Endothelial cell of hepatic sinusoid (primary cell): Measurements from ENCODE around the gene EFNB3.

ENCODE experiments used
- in situ Hi-C: cut with HindIII; loops from 2 replicates; pipeline ENCODE4 v1.10.0; 2017; ENCODE audit warnings: low sequenced_read_pairs

Gene EFNB3

DNA sequence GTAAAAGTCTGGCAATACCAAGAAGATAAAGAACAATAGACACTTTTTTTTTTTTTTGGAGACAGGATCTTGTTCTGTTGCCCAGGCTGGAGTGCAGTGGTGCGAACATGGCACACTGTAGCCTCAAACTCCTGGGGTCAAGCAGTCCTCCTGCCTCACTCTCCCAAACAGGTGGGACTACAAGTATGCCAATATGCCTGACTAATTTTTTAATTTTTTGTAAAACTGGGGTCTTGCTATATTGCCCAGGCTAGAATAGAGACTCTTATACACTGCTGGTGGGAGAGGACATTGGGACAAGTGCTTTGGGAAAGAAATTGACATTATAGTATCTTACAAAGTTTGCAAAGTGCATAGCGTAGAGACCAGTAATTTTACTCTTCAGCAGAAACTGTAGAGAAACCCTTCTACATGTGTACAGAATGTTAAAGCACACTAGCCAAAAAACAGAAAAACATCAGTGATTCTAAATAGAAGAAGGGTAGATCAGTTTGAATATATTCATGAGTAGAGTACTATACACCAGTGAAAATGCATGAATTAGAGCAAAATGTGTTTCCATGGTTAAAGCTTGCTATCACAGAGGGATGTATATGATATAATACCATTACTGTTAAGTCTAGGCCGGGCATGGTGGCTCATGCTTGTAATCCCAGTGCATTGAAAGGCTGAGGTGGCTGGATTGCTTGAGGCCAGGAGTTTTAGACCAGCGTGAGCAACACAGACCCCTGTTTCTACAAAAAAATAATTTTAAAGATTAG is 7.0 kb upstream of the EFNB3 start:
- in situ Hi-C loops: no loop called here

DNA sequence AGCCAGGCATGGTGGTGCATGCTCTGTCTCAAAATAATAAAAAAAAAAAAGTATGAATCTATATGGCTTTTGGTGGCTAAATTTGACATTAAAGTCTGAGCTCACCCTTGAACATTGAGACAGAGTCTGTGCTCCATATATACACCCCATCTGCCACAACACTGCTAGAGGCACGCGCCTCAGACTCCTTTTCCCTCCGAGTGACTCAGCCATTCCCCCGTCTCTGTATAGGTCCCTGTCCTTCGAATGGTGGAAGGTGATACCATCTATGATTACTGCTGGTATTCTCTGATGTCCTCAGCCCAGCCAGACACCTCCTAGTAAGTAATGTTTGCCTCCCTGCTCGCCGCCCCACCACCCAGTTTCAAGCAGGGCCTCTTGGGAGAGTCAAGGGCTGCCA is 4.5 kb upstream of the EFNB3 start:
- in situ Hi-C loops: no loop called here

DNA sequence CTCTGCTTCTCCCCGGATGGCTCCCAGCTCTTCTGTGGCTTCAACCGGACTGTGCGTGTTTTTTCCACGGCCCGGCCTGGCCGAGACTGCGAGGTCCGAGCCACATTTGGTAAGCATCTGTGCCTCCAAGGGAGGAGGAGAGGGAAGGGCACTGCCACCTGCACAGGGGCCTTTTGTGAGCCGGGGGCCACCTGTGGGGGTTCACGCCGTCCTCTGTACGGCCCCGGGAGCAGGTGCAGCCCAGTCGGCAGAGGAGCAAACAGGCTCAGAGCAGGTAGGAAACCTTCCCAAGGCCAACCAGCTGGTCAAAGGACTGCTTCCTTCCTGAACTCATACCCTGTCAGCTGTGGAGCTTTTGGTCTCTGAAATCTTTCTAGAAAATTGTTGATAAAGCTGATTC is 3.3 kb upstream of the EFNB3 start:
- in situ Hi-C loops: no loop called here

DNA sequence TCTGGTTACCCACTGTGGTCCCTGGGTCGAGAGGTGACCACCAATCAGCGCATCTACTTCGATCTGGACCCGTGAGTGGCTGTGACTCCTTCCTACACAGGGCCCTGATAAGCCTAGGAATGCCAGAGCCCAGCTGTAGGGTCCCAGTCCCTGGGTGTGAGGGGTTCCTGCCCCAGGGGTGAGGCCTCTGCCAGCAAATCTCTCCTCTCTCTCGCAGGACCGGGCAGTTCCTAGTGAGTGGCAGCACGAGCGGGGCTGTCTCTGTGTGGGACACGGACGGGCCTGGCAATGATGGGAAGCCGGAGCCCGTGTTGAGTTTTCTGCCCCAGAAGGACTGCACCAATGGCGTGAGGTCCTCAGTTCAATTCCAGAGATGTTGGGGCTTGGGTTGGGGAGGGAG is 2.2 kb upstream of the EFNB3 start:
- in situ Hi-C loops: no loop called here

DNA sequence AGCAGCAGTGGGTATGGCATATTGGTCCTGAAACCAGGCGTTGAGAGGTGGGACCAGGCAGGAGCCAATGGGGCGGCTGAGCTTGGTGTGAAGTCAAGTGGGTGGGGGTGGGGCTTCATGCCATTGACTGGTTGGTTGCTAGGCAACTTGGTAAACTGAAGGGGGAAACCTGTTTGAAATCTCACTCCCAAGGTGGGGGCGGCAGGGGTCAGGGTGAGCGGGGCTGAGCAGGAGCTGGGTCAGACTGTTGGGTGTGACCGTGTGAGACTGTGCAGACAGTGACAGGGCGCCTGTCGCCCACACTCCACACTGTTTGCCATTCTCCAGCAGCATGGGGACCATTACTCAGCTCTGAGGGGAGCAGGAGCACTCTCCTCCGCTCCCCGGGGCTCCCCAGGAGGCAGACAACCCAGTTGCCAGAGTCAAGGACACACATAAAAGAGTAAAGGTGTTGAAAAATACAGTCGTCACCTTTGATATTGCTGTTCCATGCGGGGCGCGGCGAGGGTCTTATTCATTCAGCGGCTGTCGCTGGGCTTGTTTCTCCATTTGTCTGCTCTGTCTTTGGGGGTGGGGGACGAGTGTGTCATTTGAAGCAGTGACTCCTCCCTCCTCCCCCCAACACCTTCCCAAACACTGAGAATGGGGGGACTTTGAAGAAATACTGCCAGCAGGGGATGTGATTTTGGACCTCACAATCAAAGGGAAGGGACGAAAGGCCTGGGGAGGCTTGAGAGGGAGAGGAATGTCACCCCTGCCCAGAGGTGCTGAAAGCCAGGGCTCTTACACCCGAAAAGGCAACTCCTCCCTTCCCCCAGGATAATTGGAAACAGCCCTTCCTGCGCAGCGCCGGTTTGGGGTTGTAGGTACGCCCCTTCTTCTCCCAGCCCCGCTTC is 1.2 kb upstream of the EFNB3 start:
- in situ Hi-C loops: no loop called here

DNA sequence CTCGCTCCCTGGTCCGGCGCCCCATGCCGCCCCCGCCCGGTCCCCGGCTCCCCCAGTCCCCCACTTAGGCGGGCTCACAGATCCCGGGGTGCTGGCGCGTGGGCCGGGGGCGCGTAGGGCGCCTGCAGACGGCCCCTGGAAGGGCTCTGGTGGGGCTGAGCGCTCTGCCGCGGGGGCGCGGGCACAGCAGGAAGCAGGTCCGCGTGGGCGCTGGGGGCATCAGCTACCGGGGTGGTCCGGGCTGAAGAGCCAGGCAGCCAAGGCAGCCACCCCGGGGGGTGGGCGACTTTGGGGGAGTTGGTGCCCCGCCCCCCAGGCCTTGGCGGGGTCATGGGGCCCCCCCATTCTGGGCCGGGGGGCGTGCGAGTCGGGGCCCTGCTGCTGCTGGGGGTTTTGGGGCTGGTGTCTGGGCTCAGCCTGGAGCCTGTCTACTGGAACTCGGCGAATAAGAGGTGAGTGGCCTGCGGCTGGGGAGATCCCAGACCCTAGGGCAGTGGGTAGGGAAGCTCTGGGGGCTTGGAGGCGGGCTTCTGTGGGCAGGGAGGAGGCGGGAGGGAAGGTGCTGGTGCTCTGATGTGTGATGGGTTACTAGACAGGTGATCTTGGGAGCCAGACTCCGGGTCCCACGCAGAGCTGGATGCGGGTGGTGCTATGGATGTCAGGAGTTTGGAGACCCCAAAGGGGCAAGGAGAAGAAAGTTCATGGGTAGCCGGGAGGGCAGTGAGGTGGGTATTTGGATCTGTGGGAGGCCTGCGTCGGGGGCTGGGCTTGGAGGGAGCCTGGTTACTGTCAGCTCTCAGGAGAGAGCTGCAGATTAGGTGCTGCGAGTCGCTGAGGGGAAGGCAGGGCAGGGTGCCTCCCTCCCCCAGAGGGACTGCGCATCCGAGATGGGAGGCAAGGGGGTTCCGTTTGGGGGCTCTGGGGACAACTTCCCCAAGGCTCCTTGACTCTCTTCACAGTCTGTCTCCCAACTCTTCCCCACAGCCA is 560 bp downstream of the EFNB3 start:
- in situ Hi-C loops: no loop called here

DNA sequence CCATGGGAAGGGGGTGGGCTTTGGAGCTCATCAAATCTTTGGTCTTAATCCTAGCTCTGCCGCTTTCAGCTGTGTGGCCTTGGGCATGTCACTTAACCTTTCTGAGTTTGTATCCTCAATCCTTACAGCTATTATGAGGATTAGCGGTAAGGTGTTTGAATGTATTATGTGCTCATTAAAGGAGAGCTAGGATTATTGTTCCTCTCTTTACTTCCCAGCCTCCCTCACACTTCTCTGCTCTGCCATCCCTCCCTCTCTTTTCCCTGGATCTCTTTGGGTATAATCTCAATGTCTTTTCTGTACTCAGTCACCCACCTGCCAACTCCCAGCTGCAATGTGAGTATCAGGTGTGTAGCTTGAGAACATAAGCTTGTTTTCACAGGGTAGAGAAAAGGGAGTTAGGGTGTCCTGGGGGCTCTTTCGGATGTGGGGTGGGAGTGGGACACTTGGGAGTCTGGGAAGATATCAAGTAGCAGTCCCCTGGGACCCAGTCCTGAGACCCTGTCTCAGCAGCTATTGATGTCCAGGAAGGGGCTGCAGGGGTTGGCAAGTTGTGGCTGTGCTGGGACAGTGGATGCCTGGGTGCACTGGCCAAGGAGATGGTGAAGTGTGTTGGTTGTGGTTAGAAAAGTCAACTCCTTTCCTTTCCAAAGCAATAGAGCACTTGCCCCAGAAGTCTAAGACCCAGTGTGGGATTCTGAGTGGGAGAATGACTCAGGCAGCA is 1.8 kb downstream of the EFNB3 start:
- in situ Hi-C loops: no loop called here

DNA sequence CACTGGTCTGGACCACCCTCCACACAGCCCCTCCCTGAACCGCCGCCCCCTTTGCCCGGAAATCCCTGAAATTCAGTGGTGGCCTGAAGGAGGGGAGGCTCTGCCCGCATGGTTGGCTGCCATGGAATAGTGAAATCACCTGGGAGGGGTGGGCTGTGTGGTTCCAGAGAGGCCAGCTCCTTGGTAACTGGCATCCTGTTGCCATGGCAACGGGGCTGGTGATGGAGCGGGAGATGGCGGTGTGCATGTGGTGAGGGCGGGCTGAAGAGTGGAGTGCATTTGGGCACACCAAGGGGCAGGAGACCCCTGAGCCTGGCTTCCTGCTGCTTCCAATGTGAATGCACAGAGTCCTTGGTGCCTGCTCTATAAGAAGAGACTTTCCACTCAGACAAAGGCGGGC is 2.4 kb downstream of the EFNB3 start:
- in situ Hi-C loops: no loop called here

DNA sequence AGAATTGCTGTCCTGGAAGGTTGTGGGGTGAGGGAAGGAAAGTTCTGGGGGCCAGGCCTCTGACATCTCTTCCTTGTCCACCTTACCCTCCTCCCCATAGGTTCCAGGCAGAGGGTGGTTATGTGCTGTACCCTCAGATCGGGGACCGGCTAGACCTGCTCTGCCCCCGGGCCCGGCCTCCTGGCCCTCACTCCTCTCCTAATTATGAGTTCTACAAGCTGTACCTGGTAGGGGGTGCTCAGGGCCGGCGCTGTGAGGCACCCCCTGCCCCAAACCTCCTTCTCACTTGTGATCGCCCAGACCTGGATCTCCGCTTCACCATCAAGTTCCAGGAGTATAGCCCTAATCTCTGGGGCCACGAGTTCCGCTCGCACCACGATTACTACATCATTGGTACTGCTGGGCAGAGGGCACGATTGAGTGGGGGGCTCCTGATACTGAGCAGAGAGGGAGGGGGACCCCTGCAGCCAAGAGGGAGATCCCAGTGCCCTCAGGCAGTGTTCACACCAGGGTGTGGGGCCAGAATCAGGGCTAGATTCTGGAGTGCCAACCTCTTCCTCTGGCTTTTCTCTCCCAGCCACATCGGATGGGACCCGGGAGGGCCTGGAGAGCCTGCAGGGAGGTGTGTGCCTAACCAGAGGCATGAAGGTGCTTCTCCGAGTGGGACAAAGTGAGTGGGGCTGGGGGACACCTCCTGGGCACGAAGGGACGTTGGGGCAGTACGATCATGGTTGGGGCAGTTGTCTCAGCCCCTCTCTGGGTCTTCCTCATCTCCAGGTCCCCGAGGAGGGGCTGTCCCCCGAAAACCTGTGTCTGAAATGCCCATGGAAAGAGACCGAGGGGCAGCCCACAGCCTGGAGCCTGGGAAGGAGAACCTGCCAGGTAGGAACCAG is 3.1 kb downstream of the EFNB3 start:
- in situ Hi-C loops: no loop called here

DNA sequence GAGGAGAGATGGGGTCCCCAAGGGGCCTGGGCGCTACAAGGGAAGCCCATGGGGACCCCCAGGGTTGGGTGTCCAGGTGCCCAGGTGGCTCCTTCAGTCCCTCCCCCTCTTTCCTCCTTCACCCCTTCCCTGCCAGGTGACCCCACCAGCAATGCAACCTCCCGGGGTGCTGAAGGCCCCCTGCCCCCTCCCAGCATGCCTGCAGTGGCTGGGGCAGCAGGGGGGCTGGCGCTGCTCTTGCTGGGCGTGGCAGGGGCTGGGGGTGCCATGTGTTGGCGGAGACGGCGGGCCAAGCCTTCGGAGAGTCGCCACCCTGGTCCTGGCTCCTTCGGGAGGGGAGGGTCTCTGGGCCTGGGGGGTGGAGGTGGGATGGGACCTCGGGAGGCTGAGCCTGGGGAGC is 4.0 kb downstream of the EFNB3 start:
- in situ Hi-C loops: no loop called here

DNA sequence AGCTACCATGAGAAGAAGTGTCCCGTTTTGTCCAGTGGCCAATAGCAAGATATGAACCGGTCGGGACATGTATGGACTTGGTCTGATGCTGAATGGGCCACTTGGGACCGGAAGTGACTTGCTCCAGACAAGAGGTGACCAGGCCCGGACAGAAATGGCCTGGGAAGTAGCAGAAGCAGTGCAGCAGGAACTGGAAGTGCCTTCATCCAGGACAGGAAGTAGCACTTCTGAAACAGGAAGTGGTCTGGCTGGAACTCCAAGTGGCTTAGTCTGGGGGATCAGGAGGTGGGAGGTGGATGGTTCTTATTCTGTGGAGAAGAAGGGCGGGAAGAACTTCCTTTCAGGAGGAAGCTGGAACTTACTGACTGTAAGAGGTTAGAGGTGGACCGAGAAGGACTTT is 5.3 kb downstream of the EFNB3 start:
- in situ Hi-C loops: no loop called here

DNA sequence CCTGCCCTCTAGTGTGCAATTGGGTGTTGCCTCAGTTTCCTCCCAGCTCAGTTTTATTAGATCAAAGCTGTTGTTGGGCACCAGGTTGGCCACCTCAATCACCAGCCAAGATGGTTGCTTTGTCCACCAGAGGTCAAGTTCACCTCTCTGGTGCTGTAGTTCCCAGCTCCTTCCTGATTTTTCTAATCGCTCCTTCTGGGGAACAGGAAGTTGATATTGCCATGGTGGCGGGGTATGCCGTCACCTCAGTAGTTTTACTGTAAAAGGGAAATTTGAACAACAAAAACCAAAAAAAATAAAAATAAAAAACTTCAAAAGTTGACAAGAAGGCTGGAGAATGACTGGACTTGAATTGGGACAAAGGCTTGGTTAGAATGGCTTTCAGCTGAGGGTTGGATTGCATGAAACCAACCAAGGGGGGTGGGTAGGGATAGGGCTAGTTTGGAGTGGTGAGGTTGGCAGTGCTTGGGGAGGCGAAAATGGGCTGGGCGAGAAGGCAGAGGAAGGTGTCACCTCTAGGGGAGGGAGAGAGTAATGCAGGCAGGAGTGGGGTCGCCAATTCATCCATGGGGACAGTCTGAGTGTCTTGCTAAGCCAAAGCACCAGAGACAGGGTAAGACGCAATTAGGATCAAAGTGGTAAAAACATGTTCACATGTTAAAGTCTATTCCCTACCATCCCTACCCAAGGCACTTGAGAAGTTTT is 6.2 kb downstream of the EFNB3 start:
- in situ Hi-C loops: no loop called here

DNA sequence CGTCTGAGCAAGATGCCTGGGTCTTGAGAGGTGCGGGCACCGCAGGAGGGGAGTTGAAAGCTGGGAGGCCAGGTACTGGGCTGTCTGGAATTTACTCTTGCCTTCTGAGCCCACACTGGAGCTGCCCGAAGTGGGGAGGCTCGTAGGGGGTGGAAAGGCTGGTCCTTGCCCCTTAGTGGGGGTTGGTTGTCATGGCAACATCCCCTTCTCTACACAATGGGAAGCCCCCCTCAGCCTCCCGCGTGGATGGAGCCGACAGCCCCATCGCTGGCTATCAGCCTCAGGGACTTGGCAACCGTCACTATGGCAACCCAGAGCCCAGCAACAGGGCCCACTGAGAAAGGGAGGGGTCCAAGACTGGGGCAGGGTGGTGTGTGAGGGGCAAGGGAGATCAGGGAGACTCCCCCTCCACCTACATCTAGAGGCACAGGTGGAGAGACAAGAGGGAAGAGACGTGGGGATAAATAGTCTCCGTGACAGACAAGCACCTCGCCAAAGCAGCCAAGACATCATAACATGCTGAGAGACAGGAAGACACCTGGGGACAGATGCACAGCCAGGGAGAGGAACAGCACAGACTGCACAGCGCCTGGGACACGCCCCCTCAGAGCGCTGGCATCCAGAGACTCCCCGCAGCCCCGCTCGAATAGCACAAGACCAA is 7.2 kb downstream of the EFNB3 start:
- in situ Hi-C loops: no loop called here

DNA sequence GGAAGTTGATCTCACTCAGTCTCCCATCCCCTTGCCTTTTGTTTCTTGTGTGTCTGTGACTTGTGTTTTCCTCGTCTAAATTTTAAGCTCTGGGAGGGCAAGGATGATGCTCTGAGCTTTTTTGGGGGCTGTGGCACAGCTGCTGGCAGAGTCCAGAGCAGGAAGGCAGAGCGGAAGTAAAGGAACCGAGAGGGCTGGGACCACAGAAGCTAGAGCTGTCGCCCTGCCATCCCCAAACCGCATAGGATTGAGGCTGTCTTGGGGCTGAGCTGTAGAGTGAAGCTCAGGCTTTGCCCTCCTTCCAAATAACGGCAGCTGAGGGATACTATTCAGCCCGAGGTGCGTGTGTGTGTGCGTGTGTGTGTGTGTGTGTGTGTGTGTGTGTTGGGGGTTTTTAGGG is 8.8 kb downstream of the EFNB3 start:
- in situ Hi-C loops: no loop called here

DNA sequence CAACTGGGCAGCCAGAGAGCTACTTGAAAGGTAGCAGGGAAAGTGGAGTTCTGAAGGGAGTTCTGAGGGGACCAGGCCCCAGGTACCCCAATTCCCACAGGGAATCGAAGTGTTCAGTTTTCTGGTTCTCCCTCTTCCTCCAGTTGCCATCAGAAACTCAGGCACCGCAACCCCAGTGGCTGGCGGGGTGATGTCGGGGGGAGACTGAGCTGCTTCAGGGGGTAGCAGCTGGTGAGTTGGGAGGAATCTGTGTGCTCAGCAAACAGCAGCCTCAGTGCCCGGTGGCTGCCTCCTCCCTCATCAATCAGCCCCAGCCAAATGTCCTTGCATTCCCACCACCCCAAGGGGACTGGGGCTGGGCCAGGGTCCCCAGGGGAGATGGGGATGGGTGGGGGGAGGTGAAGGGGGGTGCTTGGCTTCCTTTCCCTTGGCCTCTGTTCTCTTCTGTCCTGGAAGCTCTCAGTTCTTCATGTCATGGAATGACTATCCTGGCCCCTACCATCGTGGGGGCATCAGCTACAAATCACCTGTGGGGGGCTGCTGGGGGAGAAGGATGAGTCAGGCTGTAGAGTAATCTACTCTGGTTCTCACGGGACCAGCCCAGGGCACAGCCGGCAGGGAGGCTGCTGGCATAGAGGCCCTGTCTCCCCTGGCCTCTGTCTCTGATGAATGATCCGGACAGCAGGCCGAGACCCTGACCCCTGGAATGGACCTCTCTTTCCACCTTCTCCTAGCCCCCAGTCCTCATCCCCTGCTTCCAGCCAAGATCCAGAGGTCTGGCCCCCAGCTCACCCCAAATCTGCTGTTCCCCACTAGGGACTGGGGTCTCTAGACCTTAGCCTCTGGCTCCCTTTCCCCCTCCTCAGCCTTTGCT is 10.0 kb downstream of the EFNB3 start:
- in situ Hi-C loops: no loop called here

DNA sequence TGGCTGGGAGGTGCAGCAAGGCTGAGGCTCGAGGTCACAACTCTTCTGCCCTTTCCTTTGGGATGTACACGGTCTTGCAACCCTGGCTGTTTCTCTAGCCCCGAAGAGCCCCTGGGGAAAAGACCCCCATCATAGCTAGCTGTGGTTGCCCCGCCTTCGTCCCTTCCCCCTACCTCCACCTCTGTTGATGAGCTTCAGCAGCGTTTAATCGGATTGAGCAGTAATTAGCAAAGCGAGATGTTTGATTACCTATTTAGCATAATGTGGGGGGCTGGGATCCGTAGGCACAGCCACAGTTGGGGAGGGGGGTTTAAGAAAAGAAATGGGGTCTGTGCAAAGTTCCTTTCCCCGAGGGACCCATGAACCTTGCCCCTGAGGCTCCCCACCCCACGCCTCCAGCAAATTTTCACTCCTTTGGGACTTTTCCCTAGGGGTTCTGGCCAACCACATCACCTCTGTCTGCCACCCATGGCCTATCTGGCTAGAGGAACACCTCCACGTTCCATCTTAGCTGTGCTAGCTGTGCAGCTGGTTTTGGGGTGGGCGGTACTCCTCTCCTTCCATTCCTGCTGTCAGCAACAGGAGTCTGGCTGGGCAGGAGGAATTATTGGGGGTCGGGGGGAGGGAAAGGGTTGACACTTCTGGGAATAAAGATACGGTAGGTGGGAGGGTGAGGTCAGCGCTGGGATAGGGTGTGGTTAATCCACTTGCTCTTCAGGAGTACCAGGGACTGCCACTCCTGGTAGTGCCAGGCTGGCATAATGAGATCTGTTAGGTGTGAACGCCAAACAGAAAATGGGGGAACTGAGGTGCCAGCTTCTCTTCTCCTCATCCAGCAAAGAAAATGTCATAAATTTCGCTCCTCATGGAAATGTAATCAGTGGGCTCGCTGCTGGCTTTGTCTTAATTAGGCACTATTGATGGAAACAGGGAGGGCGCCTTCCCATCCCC is 11.2 kb downstream of the EFNB3 start:
- in situ Hi-C loops: no loop called here
